GM18526 (cell line): ENCODE results near the gene PTPRG.

ENCODE experiments used
- POLR2A ChIP-seq: IDR thresholded peaks from 3 replicates; pipeline ENCODE4 v1.6.1; 2011; ENCODE audit not compliant: insufficient read length; ENCODE audit errors: extremely low read depth

The PTPRG gene

GRCh38 chr3:61597906-61598305 lies 36.5 kb downstream of the PTPRG start:
- TF ChIP-seq POLR2A: no peak

GRCh38 chr3:61600195-61600594 lies 38.8 kb downstream of the PTPRG start:
- no peak for TF ChIP-seq POLR2A

DNA sequence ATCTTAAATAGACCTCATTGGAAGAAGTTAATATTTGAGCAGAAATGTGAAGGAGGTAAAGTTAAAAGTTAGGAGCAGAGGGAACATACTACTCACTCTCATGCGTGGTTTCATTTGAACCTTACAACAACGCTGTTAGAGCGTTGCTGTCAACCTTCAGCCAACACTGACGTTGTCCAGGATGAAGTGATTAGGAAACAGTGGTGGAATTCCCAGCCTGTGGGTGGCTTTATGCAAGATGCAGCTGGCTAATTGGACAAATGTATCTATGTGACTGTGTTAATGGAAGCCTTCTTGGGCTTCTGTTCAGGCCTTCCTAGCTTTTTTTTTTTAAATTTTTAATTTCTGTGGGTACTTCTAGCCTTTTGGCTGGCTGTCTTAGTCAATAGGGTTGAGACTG lies 40.5 kb downstream of the PTPRG start:
- TF ChIP-seq POLR2A: no peak

- no peak for TF ChIP-seq POLR2A
Measured at GRCh38 chr3:61602466-61602865, 41.1 kb downstream of the PTPRG start.

- no peak for TF ChIP-seq POLR2A
Measured at GRCh38 chr3:61605589-61606175, 44.3 kb downstream of the PTPRG start.

DNA sequence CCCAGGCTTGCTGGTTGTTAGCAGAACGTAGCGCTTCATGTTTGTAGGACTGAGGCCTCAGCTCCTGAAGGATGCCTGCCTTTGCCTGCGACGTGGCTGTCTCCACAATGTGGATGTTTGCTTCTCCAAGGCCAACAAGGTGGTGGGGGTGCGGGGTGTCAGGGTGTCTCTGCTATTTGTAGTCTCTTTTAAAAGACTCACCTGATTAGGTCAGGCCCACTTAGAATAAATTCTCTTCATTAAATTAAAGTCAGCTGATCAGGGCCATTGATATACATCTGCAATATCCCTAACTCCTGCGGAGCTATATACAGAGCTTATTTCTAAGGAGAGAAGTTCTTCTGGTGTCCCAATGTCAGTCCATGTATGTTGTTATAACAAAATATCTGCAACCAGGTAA lies 44.8 kb downstream of the PTPRG start:
- TF ChIP-seq POLR2A: no peak

- TF ChIP-seq POLR2A: no peak
Measured at GRCh38 chr3:61608072-61608471, 46.7 kb downstream of the PTPRG start.

GRCh38 chr3:61608711-61609110 lies 47.3 kb downstream of the PTPRG start:
- TF ChIP-seq POLR2A: no peak

- TF ChIP-seq POLR2A: no peak
Measured at GRCh38 chr3:61610316-61610715, 48.9 kb downstream of the PTPRG start.

DNA sequence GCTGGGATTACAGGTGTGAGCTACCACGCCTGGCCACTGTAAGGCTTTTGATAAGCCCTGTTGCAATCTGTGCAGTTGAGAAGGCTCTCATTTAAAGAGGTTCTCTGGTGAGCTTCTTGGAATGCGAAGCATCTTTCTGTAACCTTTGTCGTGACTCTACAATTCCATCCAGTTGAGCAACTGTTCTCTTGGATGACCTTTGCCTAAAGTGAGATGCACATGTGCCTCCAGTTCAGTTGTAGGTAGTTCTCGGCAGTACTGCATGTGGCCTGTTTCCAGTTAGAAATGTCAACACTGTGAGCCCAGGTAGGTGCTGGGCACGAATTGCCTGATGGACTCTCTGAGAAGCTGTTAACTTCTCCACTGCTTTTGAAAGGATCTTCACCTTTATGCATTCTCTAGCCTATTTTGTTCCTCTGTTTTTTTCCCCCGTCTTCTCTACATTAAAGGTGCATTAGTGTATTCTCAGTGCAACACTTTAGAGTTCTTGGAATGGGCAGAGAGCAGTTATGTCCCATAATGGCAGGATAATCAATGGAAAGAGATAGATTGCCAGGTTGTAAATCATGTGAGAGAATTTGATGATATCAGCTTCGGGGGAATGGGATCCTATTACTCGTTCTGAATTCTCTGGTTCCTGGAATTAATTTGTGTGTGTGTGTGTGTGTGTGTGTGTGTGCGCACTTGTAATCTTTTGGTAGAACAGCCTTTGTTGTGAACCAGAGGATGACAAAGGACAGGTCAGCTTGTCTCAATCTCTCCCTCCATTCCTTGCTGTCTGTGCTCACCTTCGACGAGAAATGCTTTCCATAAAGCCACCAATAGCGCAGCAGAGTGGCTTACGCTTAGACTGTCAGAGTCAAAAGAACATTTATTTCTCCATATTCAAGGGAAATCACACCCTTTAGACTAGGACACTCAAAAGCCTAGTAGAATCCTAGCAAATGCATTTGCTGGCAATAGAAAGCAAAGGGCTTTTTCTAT lies 51.1 kb downstream of the PTPRG start:
- no peak for TF ChIP-seq POLR2A

DNA sequence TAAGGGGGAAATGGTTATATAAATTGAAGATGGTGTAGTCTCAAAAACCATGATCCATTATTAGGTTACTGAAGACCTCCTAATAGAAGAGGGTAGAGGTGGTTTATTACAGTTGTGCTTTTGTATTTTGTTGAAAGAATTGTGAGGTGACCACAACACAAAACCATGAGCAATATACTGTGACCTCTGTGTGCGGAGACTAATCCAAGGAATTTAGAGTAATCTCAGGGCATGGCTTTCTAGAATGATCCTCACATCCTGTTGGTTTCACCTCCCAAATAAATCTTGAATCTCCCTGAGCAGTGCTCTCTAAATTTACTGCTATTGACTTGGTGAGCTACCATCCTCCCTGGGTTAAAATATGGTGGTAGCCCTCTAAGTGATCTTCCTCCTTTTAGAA lies 52.3 kb downstream of the PTPRG start:
- TF ChIP-seq POLR2A: no peak

DNA sequence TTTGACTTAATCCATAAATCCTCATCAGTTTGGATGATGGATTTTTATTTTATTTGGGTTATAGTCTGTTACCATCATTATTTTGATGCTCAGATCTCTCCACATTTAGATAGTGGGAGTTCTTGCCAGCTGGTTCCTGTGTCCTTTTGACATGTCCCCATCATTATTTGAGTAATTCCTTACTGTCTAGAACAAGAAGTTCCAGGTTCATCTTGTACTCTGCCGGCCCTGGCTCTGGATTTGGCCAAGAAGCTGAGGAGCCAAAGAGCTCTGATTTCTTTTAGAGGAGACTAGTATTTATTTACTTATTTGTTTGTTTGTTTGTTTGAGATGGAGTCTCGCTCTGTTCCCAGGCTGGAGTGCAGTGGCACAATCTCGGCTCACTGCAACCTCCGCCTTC lies 54.3 kb downstream of the PTPRG start:
- no peak for TF ChIP-seq POLR2A

- no peak for TF ChIP-seq POLR2A
Measured at GRCh38 chr3:61616586-61616985, 55.2 kb downstream of the PTPRG start.

- TF ChIP-seq POLR2A: no peak
Measured at GRCh38 chr3:61617041-61617440, 55.7 kb downstream of the PTPRG start.

DNA sequence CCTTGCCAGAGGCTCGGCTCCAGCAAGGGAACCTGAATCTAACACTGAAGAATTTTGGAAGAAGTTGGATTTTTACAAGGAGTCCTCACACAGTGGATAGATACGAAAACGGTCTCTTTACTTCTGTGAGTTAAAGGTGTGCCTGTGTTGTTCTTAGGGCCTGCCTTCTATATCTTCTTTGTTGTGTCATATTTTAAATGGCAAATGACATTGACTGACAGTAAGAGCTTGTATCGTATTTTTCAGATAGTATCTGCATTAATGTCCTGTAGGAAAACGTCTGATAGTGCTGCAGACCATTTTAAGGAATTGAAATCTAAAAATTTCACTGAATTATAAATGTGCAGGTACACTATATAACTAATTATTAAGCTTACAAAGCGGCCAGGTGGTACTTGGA lies 56.3 kb downstream of the PTPRG start:
- no peak for TF ChIP-seq POLR2A

DNA sequence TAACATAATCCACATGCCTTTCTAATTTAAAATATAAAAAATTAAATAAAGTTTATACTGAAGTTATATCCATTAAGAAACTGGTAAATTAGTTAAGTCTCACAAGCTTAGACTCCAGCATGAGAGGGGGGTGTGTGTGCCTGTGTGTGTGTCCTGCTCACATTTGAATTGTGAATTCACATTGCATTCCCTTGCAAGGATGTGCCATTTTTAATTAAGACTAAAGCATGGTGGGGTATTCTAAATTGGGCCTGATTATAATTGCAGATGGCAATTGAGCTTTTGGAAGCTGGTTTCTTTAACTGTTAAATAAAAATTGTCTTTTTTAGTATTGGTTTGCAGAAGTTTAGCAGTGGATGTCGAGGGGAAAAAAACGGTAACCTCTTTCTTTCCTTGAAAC lies 56.9 kb downstream of the PTPRG start:
- TF ChIP-seq POLR2A: no peak
